NCI-H345 (cell line): ENCODE data around the gene SCRN1.
A peak's percentile ranks its signal among the peaks of the same experiment; 100 is the strongest.
"Not testable (repeated sequence)": the region's sequence is repeated elsewhere in the genome, so short reads cannot be mapped to it uniquely, and the experiment has no call there.

Experiments
- DNase-seq: peaks from one replicate; lab custom pipeline; 2025; lab: John Stamatoyannopoulos, UW

SCRN1 gene

DNA sequence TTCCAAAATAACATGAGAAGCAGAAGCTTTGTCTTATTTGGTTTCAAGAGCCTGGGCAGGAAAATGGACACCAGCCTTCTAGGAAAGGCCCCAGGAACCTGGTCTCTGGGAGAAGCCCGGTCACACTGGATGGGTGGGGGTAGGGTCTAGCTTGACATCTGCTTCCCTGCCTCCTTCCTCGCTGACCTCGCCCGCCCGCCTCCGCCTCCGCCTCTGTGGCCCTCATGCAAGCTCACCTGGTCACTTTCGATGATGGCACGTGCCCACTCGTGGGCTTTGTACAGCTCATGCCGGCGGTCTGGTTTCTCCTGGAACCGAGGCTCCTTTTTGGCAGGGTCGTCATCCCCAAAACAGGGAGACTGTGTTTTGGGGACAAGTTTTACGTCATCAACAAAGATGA is 63.4 kb downstream of the SCRN1 start:
- no peak for DNase-seq

- DNase-seq = no peak
These were observed 64.9 kb downstream of the SCRN1 start for GRCh38 chr7:29924684-29925083.

- no peak for DNase-seq
These were observed 65.6 kb downstream of the SCRN1 start for GRCh38 chr7:29924006-29924405.

DNA sequence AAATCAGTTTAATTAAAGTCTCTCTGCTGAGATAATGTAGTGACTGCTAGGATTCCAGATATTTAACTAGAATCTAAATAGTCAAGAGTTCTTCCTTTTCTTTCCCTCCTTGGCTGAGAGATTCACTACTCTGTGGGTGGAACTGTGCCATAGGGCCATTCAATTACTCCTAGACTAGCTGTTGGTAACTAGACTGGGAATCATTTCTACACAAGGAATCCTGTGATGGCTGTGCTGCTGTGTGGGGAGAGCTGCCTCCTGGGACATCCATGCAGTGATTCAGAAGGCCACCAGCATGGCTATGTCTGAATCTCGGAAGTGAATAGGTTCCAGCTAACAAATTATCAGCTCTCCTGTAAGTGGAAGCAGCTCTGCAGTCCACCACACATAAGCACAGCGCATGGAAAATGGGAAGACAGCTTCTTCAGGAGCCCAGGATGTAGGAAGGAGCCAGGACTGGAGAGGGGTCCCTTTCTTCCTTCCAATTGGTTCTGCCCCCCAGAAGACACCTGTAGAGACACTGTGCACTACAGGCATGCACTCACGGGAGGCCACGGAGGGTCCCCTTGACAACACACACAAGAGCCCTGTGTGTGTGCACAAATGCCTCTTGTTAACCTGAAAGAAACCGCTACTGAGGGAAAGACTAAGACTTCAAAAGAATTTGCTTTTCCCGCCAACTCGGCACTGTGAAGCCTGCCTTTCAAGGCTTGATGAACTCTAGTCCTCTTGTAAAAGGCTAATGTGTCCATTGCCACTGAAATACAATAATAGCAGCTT is 66.5 kb downstream of the SCRN1 start:
- no peak for DNase-seq

DNA sequence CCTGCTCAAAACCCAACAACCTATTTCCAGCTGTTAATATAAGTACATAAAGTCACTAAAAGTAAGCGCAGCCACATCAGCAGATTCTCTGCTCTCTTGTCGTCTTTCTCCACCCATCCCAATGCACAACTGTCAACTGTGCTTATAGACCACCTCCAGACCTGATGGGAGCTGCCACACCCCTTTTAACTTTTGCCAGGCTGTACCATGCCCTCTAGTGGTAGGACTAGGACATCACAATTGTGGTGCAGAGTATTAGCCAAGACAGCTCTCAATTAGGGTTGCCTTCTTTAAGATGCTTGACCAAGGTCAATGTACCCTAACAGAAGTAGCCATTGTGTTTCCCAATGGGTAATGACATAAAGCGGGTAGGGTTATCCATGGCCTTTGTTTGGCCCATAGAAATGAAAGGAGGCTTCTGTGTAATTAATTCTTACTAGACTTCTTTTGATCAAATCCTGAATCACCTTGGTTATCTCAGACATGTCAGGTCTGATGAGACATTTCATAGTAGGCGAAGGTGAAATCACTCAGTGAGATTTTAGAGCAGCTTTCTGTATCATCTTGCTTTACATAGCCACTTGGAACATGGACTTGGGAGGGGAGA is 68.1 kb downstream of the SCRN1 start:
- peak; percentile 71 for DNase-seq

- DNase-seq = no peak
These were observed 69.1 kb downstream of the SCRN1 start for GRCh38 chr7:29920491-29920890.

- DNase-seq = no peak
These were observed 69.8 kb downstream of the SCRN1 start for GRCh38 chr7:29919790-29920189.

DNA sequence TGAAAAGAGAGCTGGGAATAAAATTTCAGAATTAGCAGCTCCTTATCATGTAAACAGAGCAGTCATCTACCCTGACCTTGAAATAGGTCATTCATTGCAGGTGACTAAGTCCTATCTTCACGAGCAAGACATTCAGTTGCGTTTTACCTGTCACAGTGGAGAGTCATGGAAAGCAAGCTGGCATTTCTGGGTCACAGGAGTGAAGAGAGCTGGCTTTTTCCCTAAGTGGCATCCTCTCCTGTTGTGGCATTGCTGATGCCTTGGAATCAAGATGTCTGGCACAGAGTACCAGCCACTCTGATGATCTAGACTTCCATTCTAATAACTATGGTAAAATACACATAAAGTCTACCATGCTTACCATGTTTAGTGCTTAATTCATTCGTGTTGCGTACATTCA is 70.8 kb downstream of the SCRN1 start:
- no peak for DNase-seq

DNA sequence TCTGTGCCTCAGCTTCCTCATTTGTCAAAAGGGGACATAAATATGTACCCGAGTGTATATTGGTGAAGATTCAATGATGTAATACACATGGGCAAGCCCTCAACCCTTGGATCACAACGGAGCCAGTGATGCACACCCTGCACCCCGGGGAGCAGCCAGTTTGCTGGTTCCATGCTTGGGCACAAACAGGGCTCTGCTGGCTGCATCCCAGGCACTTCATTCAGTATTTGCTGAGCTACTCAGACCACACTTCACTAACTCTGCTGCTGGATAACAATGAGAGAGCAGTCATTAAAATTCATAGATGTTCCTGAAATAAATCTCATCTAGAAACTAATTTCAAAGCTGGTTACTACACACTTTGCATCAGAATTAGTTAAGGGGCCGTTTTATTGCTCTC is 72.0 kb downstream of the SCRN1 start:
- DNase-seq = peak; percentile 90

GRCh38 chr7:29915481-29916215 is 74.0 kb downstream of the SCRN1 start:
- peak; percentile 14 for DNase-seq

GRCh38 chr7:29914180-29914579 is 75.4 kb downstream of the SCRN1 start:
- no peak for DNase-seq

DNA sequence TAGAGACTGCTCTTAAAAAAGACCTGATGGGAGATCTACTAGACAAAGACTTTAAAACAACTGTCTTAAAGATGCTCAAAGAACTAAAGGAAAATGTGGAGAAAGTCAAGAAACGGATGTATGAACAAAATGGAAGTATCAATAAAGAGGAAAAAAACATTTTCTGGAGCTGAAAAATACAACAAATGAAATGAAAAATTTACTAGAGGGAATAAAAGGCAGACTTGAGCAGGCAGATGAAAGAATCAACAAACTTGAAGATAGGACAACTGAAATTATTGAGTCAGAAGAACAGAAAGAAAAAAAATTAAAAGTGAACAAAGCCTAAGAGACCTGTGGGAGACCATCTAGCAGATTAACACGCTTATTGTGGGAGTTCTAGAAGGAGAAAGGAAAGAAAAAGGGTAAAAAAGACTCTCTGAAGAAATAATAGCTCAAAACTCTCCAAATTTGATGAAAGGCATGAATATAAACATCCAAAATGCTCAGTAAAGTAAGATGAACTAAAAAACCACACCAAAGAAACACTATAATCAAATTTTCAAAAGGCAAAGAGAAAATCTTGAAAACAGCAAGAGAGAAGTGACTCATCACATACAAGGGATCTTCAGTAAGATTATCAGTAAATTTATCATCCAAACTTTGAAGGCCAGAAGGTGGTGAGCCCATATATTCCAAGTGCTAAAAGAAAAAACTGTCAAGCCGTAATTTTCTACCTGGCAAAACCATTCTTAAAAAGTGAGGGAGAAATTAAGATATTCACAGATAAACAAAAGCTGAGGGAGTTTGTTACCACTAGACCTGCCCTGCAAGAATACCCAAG is 83.2 kb downstream of the SCRN1 start:
- no peak for DNase-seq

DNA sequence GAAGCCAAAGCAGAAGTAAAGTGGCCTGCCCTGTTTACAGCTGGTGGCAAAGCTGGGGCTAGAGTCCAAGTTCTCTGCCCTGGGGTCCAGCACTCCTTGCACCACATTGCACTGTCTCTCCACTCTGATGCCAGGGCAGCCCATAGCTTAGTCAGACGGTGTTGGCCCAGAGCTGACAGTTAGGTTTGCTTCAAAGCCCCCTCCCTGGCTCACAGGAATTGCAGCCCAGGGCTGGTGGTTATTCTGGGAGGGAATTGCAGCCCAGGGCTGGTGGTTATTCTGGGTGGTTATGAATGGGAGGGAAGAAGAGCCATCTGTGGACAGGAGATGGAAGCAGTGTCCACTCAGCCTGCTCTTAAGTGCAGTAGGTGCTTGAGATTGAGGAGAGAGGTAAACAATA is 88.9 kb downstream of the SCRN1 start:
- DNase-seq = no peak

- no peak for DNase-seq
These were observed 91.3 kb downstream of the SCRN1 start for GRCh38 chr7:29898301-29898700.

- no peak for DNase-seq
These were observed 92.8 kb downstream of the SCRN1 start for GRCh38 chr7:29896685-29897411.

DNA sequence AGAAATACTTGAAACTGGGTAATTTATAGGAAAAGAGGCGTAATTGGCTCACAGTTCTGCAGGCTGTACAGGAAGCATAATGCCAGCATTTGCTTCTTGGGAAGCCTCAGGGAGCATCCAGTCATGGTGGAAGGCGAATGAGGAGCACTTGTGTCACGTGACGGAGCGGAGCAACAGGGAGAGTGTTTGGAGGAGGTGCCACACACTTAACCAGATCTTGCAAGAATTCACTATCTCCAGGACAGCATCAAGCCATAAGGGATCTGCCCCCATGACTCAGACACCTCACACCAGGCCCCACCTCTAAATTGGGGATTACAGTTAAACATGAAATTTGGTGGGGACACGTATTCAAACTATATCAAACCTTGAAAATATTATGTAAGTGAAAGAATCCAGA is 94.0 kb downstream of the SCRN1 start:
- no peak for DNase-seq

DNA sequence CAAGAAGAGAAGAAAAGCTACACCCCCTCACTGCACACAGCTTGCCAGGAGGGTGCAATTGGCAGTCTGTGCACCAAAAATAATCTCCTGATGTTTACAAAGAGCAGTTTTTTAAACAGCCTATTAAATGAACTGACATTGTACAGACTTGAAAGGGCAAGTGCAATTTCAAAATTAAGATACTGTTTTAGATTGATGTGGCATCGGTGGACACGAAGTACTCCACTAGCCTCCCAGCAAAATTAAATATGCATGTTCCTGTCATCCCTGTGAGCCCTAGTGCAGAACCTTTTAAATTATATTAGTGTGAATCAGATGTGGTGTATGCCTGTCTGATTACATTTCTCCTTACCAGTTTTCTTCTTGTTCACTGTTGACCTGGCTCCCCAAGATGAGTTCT is 95.3 kb downstream of the SCRN1 start:
- no peak for DNase-seq

GRCh38 chr7:29893351-29893965 is 96.1 kb downstream of the SCRN1 start:
- no peak for DNase-seq

GRCh38 chr7:29892231-29892630 is 97.4 kb downstream of the SCRN1 start:
- DNase-seq = no peak

DNA sequence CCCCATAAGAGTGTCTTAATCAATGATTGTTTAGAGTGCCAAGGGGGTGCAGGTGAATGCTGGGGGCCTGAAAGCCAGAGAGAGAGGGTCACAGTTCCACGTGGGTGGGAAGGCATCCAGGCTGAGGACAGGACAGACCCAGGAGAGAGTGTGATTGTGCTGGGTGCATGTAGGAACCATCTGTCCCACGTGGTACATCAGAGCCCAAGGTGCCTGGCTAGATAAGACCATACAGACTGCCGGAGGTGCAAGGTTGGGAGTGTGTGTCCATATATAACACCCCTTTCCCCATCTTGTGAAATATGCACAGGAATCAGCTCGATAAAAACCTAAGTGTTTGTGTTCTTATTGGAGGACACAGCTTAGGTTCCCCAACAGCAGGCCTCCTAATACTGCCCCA is 97.8 kb downstream of the SCRN1 start:
- no peak for DNase-seq

GRCh38 chr7:29890786-29891185 is 98.8 kb downstream of the SCRN1 start:
- not testable (repeated sequence) for DNase-seq
